NCI-H2227 (cell line): Measurements from ENCODE around the gene TSSK3.
A peak's percentile ranks its signal among the peaks of the same experiment; 100 is the strongest.

ENCODE experiments used
- DNase-seq: peaks from one replicate; lab custom pipeline; 2025; ENCODE audit not compliant: unreplicated experiment; lab: John Stamatoyannopoulos, UW

The TSSK3 gene, protein sequence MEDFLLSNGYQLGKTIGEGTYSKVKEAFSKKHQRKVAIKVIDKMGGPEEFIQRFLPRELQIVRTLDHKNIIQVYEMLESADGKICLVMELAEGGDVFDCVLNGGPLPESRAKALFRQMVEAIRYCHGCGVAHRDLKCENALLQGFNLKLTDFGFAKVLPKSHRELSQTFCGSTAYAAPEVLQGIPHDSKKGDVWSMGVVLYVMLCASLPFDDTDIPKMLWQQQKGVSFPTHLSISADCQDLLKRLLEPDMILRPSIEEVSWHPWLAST

GRCh38 chr1:32362474-32363313, at the start of gene TSSK3, which contains the start of gene FAM229A:
Gene TSSK3 (plus strand): TSS chr1:32362539. CDS start chr1:32362702, 163 bp downstream.
Gene FAM229A (minus strand): TSS chr1:32362485. CDS start chr1:32362091, 394 bp downstream.
- DNase-seq: no peak

GRCh38 chr1:32316903-32317277, 45.4 kb upstream of the TSSK3 start:
- no peak for DNase-seq

DNA sequence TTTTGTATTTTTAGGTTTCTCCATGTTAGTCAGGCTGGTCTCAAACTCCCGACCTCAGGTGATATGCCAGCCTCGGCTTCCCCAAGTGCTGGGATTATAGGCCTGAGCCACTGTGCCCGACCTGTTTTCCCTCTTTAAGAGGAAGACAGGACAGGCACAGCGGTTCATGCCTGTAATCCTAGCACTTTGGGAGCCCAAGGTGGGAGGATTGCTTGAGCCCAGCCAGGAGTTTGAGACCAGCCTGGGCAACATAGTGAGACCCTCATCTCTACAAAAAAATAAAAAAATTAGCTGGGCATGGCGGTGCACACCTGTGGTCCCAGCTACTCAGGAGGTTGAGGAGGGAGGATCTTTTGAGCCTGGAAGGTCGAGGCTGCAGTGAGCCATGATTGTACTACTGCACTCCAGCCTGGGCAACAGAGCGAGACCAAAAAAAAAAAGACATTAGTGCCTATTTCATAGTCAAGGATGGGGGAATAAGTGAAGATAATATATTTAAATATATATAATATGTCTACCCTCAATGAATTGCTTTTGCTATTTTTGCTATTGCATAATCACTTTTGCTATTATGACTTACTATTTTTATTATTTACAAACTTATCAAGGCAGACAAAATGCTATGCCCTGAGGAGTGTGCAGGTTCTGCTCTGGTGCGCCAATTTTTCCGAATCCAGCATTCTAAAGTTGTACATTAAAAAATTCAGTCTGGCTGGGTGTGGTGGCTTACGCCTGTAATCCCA, 44.0 kb upstream of the TSSK3 start:
- no peak for DNase-seq

DNA sequence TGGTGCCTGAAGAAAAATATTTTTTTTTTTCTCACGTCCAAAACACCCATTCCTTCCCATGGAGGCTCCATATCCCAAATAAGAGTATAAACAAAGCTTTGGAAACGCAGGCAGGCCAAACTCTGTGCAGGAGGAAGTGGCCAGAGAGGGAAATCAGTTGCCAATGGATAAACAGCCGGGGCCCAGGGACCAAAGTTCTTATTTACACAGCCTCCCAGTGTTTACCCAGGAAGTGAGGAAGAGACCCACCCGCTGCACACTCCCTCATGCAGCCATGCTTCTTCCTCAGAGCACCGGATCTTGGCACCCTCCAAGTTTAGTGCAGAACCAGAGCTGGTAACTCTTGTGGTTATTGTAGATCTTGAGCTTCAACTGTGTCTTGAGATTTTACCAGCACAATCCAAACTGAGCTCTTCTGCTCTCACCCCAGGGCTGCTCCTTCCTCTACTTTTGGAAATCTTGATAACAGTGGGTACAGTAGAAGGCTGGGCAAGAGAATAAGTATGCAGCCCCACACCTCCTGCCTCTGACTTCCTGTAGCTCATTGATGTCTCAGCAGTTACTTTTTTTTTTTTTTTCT, 40.5 kb upstream of the TSSK3 start:
- no peak for DNase-seq

- no peak for DNase-seq
These were observed 35.1 kb upstream of the TSSK3 start for GRCh38 chr1:32327204-32327603.

- DNase-seq: no peak
These were observed 32.3 kb upstream of the TSSK3 start for GRCh38 chr1:32329931-32330466.

DNA sequence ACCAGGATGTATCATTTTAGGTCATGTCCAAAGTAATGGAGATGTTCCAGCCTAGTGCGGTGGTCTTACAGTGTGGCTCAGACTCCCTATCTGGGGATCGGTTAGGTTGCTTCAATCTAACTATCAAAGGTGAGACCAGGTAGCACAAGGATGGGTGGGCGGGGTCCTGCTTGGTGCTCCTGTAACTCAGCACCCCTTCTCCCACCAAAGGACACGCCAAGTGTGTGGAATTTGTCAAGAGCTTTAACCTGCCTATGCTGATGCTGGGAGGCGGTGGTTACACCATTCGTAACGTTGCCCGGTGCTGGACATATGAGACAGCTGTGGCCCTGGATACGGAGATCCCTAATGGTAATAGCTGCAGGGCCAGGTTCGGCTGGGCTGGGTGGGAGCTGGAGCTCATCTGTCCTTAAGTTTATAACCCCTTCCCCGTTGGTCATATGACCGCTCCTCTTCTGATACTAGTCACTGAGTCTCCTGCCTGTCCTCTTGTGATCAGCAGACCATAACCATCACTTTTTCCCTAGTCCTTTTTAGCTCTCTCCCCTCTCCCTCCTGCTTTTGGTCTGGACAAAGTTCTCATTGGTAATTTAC, 31.7 kb upstream of the TSSK3 start:
- no peak for DNase-seq

- DNase-seq: no peak
These were observed 30.8 kb upstream of the TSSK3 start for GRCh38 chr1:32331549-32331948.

DNA sequence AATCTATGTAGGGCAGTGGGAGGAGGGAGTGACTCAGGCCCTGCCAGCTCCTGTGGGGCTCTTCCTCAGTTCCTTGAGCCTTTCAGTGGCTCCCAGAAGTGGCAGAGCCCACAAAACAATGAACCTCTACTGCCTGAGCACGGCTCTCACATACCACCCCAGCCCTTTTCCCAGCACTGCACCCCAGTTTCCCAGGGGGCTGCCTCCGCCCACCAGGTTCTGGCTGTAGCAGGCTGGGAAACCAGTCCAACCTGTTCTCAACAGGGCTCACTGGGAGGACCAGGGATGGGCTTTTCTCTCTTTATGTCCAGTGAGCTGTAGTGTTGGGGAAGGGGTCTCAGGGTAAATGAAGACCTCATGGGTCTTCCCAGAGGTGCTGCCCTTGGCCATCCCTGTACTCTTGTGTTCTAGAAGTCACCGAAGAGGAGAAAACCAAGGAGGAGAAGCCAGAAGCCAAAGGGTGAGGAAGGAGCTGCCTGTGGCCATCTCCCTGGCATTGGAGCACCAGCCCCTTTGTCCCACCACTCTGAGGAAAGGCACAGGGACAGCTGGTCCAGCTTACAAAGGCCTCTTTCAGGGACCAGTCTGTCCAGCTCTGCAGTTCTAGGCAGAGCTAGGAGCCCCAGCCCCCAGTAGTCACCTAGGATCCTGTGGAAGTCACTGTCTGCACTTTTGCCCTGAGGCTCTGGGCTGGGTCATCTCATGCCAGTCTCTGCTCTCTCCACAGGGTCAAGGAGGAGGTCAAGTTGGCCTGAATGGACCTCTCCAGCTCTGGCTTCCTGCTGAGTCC, 29.9 kb upstream of the TSSK3 start:
- no peak for DNase-seq

DNA sequence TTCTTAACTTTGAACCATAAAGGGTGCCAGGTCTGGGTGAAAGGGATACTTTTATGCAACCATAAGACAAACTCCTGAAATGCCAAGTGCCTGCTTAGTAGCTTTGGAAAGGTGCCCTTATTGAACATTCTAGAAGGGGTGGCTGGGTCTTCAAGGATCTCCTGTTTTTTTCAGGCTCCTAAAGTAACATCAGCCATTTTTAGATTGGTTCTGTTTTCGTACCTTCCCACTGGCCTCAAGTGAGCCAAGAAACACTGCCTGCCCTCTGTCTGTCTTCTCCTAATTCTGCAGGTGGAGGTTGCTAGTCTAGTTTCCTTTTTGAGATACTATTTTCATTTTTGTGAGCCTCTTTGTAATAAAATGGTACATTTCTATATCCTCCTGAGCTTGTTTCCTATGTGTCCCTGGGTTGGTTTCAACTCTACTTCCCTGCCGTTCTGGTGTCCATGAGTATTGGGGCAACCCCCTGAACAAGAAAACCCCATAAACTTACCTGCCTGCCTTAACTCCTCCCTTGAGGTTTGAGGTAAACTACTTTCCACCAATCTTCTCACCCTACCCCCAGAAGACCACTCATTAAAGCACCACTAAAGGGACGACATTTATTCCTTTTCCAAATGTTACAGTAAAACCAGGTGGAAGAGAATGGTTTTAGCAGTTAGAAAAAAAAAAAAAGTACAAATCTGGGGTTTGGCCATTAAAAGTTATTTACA, 28.9 kb upstream of the TSSK3 start:
- DNase-seq: no peak

- DNase-seq: peak; percentile 34
These were observed 28.0 kb upstream of the TSSK3 start for GRCh38 chr1:32334274-32334861.

GRCh38 chr1:32334864-32335534, 27.3 kb upstream of the TSSK3 start:
- DNase-seq: peak; percentile 78

GRCh38 chr1:32335535-32335789, 26.9 kb upstream of the TSSK3 start:
- no peak for DNase-seq

- DNase-seq: peak; percentile 91
These were observed 26.3 kb upstream of the TSSK3 start, which contains the start of gene MARCKSL1 for GRCh38 chr1:32335790-32336590. Gene MARCKSL1 (minus strand): TSS chr1:32336233. CDS start chr1:32336033, 200 bp downstream.

DNA sequence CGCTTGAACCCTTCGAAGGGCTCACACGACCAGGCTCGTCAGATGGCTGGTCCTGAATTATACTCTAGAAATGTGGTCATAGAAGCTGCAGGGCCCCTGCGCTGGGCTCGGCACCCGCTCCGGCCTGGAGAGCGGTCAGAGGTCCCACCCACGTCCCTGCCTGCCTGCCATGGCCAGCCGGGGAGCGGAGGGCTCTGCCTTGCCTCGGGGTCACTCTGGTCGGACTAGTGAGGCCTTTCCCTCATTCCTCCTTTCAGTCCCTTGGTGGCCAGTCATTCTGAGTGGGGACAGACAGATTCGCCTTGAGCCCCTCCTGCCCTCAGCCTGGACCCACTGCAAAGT, 25.8 kb upstream of the TSSK3 start:
- no peak for DNase-seq

DNA sequence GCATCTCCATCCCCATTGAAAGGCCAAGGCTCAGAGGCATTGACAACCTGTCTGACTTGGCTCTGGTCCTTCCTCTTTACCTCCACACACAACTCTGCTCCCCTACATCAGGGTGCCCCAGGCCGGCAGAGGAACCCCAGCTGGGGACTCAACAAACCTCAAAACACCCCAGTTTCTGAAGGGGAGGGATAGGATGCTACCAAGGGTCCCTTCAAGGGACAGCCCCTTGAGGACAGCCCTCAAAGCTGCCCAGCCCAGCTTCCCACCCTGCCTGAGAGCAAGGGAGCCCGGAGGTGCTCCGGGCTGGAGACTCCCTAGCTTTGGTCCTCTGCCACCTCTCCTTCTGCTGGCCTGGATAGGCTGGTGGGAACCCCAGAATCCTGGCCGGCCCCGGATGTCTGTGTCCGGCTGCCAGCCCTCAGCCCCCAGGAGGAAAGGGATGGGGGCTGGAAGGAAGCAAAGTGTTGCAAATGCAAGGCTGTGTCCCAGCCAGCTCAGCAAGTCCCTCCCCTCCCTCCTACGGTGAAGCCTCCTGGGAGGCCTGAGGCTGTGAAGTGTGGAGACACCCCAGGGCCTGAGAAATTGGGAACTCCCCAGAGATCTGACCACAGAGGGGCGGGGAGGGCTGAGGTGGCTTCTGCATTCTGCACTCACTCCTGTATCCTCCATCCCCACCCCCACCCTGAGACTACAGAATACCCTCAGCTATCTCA, 25.2 kb upstream of the TSSK3 start:
- DNase-seq: no peak
